ENCODE results near the gene NR3C1.

GRCh38 chr5:143281226-143281625, 122.3 kb downstream of the NR3C1 start:
- TF ChIP-seq CTCF (IDR thresholded peaks at IDR 0.05; ENCODE audit: low read depth, low read length, poor library complexity, severe bottlenecking) (no peak), EZH2phosphoT487 (IDR thresholded peaks at IDR 0.05; ENCODE audit: borderline replicate concordance, low read length) (no peak)
